Measurements from ENCODE around the gene CTSK. TPM values are rescaled to one million over a fixed set of nuclear protein-coding genes. Genes with fewer than 3 reads are reported as not detected.

CTSK gene
- total RNA-seq, 1 experiment from 2014 or later: 3.5 TPM

GRCh38 chr1:150829751-150830150 is 21.7 kb upstream of the CTSK start:
- ATAC-seq: peak; percentile 60; the same call in 1 of the 2 replicates
- BruUV-seq (replicated peaks): no TSS peak
- intact Hi-C loops (cut with micrococcal nuclease): no loop called here

More at GRCh38 chr1:150829751-150830150, 21.7 kb upstream of the CTSK start:
- peaks cover 16 to 30% of the 10 kb centered on the region in 2 experiments; a peak in 3 of 4 replicates for H3K36me3 ChIP-seq (ENCODE audit: control insufficient read depth in 1 of 2, insufficient read depth in 2 of 2, low read length in 2 of 2)
- H3K27ac ChIP-seq (ENCODE audit: low read depth, low read length): no peak overlapping the region
- H4K20me1 ChIP-seq (ENCODE audit: insufficient read depth): no peaks in the 10 kb centered on the region
- H3K79me2 ChIP-seq (ENCODE audit: insufficient read depth, low read length): no peaks in the 10 kb centered on the region
- H3K9me3 ChIP-seq (ENCODE audit: control insufficient read depth in 1 of 2, insufficient read depth in 1 of 2, low read depth in 1 of 2, low read length in 2 of 2): no peaks in the 10 kb centered on the region
- ChIA-PET CTCF (no interaction called here), POLR2A (no interaction called here), RAD21 (ENCODE audit: low non-redundant PET in 1 of 2, low total read pairs in 2 of 2, uncharacterized antibody in 2 of 2, unreplicated experiment in 2 of 2) (no interaction called here)
- H3K9me2 ChIP-seq (ENCODE audit: insufficient read depth): no peaks in the 10 kb centered on the region
- H3K9ac ChIP-seq (ENCODE audit: low read length): no peak overlapping the region
- H3K4me3 ChIP-seq (replicated peaks in 1 of 2; ENCODE audit: low read depth in 1 of 2, low read length in 2 of 2): no peak overlapping the region
- no peak for DNase-seq (ENCODE audit: low read depth, low spot score)
- no peak overlapping the region for H2AFZ ChIP-seq (ENCODE audit: low read depth, low read length, poor library complexity, severe bottlenecking)
- no peaks in the 10 kb centered on the region for H3K27me3 ChIP-seq (ENCODE audit: insufficient read depth, low read length)
- no peak overlapping the region for H3K4me2 ChIP-seq (ENCODE audit: low read length)
- TF ChIP-seq CBX3 (IDR thresholded peaks at IDR 0.05; ENCODE audit: low read depth): no peak
- TF ChIP-seq SRF (IDR thresholded peaks at IDR 0.05; ENCODE audit: low read depth): no peak
- TF ChIP-seq TCF7L2 (IDR thresholded peaks at IDR 0.05; ENCODE audit: borderline replicate concordance, extremely low read depth, insufficient read depth, insufficient read length): no peak
- TF ChIP-seq YY1 (IDR thresholded peaks at IDR 0.05; ENCODE audit: extremely low read depth, insufficient replicate concordance, low read depth, low read length): no peak
- no peak for TF ChIP-seq EZH2phosphoT487 (IDR thresholded peaks at IDR 0.05; ENCODE audit: borderline replicate concordance)
- TF ChIP-seq CTCF (IDR thresholded peaks at IDR 0.05 in 2 of 3, conservative IDR thresholded peaks at IDR 0.05 in 1 of 3; ENCODE audit: borderline replicate concordance in 1 of 3, insufficient read depth in 1 of 3, low read depth in 2 of 3, low read length in 2 of 3): peak in 2 of 3 experiments; percentile 49 to 53; a peak in 4 of 6 replicates
- no peak for TF ChIP-seq ATF3 (IDR thresholded peaks at IDR 0.05)
- H3K4me1 ChIP-seq (ENCODE audit: control insufficient read depth in 1 of 2, insufficient read depth in 2 of 2, low read length in 2 of 2): no peaks in the 10 kb centered on the region
